ENCODE results near the gene ARL15.

DNA sequence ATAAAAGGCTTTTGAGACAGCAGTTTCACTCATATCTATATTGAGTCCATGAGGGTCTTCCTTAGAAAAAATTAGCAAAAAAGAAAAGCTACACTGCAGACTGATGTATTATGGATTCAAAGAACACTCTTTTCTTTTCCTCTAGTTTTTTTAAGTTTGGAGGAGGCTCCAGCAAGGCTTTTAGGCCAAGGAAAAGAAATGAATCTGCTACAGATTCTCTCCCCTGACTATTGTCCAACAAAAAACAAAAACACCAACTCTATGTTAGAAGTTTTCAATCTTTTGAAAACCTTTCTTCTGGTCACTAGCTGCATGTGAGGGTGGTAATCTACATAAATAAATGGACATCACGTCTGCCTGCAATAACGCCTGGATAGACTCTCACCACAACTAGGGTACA, 310.4 kb downstream of the ARL15 start:
- no peak for TF ChIP-seq CTCF (IDR thresholded peaks at IDR 0.05 in 2 of 3, conservative IDR thresholded peaks at IDR 0.05 in 1 of 3; ENCODE audit: insufficient read depth in 2 of 3, low read depth in 1 of 3, low read length in 3 of 3)
- no peak for TF ChIP-seq E2F5 (CRISPR knock-in tag; IDR thresholded peaks at IDR 0.05)
- TF ChIP-seq NUFIP1 (IDR thresholded peaks at IDR 0.05; ENCODE audit: partially characterized antibody): no peak
- no peak for TF ChIP-seq GABPA (tag; conservative IDR thresholded peaks at IDR 0.05; ENCODE audit: low read depth)
- no peak for TF ChIP-seq YY1 (IDR thresholded peaks at IDR 0.05; ENCODE audit: borderline replicate concordance in 1 of 3, control insufficient read depth in 1 of 3, extremely low read depth in 1 of 3, insufficient read depth in 3 of 3, insufficient read length in 1 of 3, insufficient replicate concordance in 2 of 3, low read depth in 1 of 3, low read length in 2 of 3)
- no peak for TF ChIP-seq JUN (IDR thresholded peaks at IDR 0.05; ENCODE audit: borderline replicate concordance, low read depth, low read length)
- TF ChIP-seq JUN (CRISPR knock-in tag; IDR thresholded peaks at IDR 0.05; ENCODE audit: borderline replicate concordance): no peak
- no peak for TF ChIP-seq TOE1 (IDR thresholded peaks at IDR 0.05; ENCODE audit: borderline replicate concordance)
- TF ChIP-seq TOE1 (CRISPR knock-in tag; IDR thresholded peaks at IDR 0.05; ENCODE audit: borderline replicate concordance, low read depth): no peak
- no peak for TF ChIP-seq POLR2AphosphoS5 (IDR thresholded peaks at IDR 0.05; ENCODE audit: control insufficient read depth, insufficient read depth, low read depth, low read length)

All from K562 (cell line).